Heart left ventricle (tissue), 16 donors: Measurements from ENCODE around the gene NUBP2. TPM values are rescaled to one million over a fixed set of nuclear protein-coding genes. Genes with fewer than 3 reads are reported as not detected.
A peak's percentile ranks its signal among the peaks of the same experiment; 100 is the strongest.

ENCODE experiments used
- ATAC-seq, 4 donors: fragments of 200-7000 bp; cut with Tn5 transposase; one replicate each; pipeline ENCODE4 v1.9.1; 2020 to 2022; ENCODE audit warnings: moderate library complexity in 4 of 4, mild to moderate bottlenecking in 3 of 4, moderate number of reproducible peaks in 1 of 4
- DNase-seq, 5 donors: peaks; one replicate each; pipeline ENCODE4 v3.0.0-alpha.2; 2020
- H3K27ac ChIP-seq, 12 donors: fragments of 200-600 bp; sonication (generic) in 4 of 12; one replicate each; pipeline versions ENCODE4 v1.5.0 to v1.8.0; 2016 to 2022; ENCODE audit warnings: mild to moderate bottlenecking in 2 of 12
- H3K27me3 ChIP-seq, 9 donors: fragments of 200-600 bp; sonication (generic) in 2 of 9; one replicate each; pipeline versions ENCODE4 v1.5.1 to v1.8.0; 2016 to 2022; ENCODE audit warnings: mild to moderate bottlenecking in 3 of 9
- H3K36me3 ChIP-seq, 9 donors: fragments of 200-600 bp; sonication (generic) in 2 of 9; one replicate each; pipeline versions ENCODE4 v1.5.0 to v1.8.0; 2018 to 2022; ENCODE audit warnings: mild to moderate bottlenecking in 2 of 9
- H3K4me1 ChIP-seq, 12 donors: fragments of 200-600 bp; sonication (generic) in 4 of 12; one replicate each; pipeline versions ENCODE4 v1.5.0 to v1.8.0; 2016 to 2022; ENCODE audit warnings: mild to moderate bottlenecking in 3 of 12
- H3K4me3 ChIP-seq, 12 donors: fragments of 200-600 bp; sonication (generic) in 4 of 12; one replicate each; pipeline versions ENCODE4 v1.5.0 to v1.8.0; 2017 to 2022; ENCODE audit warnings: mild to moderate bottlenecking in 9 of 12, moderate library complexity in 4 of 12
- H3K9me3 ChIP-seq, 12 donors: fragments of 200-600 bp; sonication (generic) in 4 of 12; one replicate each; pipeline versions ENCODE4 v1.5.0 to v1.8.0; 2016 to 2022; ENCODE audit warnings: mild to moderate bottlenecking in 1 of 12
- POLR2A ChIP-seq, 2 donors: fragments of 450-650 bp; IDR thresholded peaks; one replicate each; pipeline ENCODE4 v1.6.1; 2017; ENCODE audit warnings: antibody characterized with exemption in 2 of 2, mild to moderate bottlenecking in 2 of 2, moderate library complexity in 2 of 2
- WGBS, 4 donors: extraction: QIAGEN DNeasy Blood & Tissue Kit in 2 of 4; methylation state at CpG; one replicate each; pipeline versions ENCODE4 v1.1.5 to v1.1.7; 2013 to 2018; 5-methylcytosine and 5-hydroxymethylcytosine counted together
- intact Hi-C, 10 donors: fragments of 100-400 bp; cut with DNase I; formaldehyde crosslinking; loops; one replicate each; pipeline versions ENCODE4 v1.11.1 to v1.14.2; 2022
- polyA plus RNA-seq, 2 donors: library from polyadenylated mRNA; stranded (reverse); fragments of 200-250 nt; gene quantifications; one replicate each; pipeline ENCODE4 v1.2.3, GENCODE V29; 2013
- total RNA-seq, 9 donors: library from RNA; depleted of rRNA in 2 of 9; stranded (reverse); fragments of >200 nt in 2 of 9; fragmentation: NEBNext Ultra II Directional in 3 of 9; extraction: Animal tissue kit (Norgen Biotek cat#: 25700) in 3 of 9; gene quantifications; one replicate each; pipeline versions ENCODE4 v1.1.0 to v1.2.4, GENCODE V29; 2016 to 2023
- TF ChIP-seq, protein P1 (sequence below), 12 donors: fragments of 200-600 bp; sonication (generic) in 4 of 12; IDR thresholded peaks; one replicate each; pipeline versions ENCODE4 v1.5.0 to v1.8.0; 2018 to 2022; ENCODE audit warnings: antibody characterized with exemption in 12 of 12, mild to moderate bottlenecking in 5 of 12
- donor health status: ischemic (EF 13 %, LVEDD 7.1; RV severe dilation, severe dysfunction).
- donor health status: healthy with polysubstance abuse.
- donor health status: DM: no; HTN: yes; CAD: no.
- donor health status: DM: no; HTN: no; CAD: no.
- donor health status: ischemic (EF 25% LVEDD 6.9; RV normal size, moderate dysfunction).
- donor health status: ischemic (EF 25% LVEDD 5.7; RV mildly dilated, moderate dysfunction).
- donor health status: healthy.
- donor health status: DM: yes; HTN: yes; CAD: no.
- donor health status: ischemic (EF 35%, LVEDD 5.7; RV mildly dilated, moderate dysfunction).
- donor health status: nonischemic (EF 11% LVEDD 7.7; RV severe dilation, severe dysfunction).
- donor health status: DM: yes; HTN: yes; CAD: no.
- donor health status: PGD.
- donor health status: ischemic (EF 29% LVEDD 5.4; RV normal size, mild dysfunction).
- donor health status: nonischemic (EF 23%, LVEDD 6.1; RV moderate dilation, normal function).

Gene NUBP2
- total and polyA plus RNA-seq, 11 donors, result 26.7 to 81.9 (median 30.4) TPM

- ATAC-seq (peak in 3 of 4 donors; percentile 13 to 29 (median 27)), DNase-seq (peak in 2 of 5 donors; percentile 54 to 63)
- TF ChIP-seq POLR2A (IDR thresholded peaks at IDR 0.05), result no peak
- TF ChIP-seq, protein P1, sequence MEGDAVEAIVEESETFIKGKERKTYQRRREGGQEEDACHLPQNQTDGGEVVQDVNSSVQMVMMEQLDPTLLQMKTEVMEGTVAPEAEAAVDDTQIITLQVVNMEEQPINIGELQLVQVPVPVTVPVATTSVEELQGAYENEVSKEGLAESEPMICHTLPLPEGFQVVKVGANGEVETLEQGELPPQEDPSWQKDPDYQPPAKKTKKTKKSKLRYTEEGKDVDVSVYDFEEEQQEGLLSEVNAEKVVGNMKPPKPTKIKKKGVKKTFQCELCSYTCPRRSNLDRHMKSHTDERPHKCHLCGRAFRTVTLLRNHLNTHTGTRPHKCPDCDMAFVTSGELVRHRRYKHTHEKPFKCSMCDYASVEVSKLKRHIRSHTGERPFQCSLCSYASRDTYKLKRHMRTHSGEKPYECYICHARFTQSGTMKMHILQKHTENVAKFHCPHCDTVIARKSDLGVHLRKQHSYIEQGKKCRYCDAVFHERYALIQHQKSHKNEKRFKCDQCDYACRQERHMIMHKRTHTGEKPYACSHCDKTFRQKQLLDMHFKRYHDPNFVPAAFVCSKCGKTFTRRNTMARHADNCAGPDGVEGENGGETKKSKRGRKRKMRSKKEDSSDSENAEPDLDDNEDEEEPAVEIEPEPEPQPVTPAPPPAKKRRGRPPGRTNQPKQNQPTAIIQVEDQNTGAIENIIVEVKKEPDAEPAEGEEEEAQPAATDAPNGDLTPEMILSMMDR (IDR thresholded peaks at IDR 0.05), result peak in 2 of 12 donors; percentile 13 to 29
- intact Hi-C loops, result loop anchor here in 1 of 10 donors (1.0 kb wide), 1 partner anchor 44 kb away; the partner anchor contains the start of genes NUBP2 and SPSB3
- H3K4me1 ChIP-seq, result peaks cover 9 to 57% (median 46%) of the 10 kb centered on the region in 12 donors
- 1 to 6% (median 2%) methylated on average over 33 to 96 of the region's 96 CpGs for WGBS, 4 donors
- H3K9me3 ChIP-seq, result no peaks in the 10 kb centered on the region
- no peaks in the 10 kb centered on the region for H3K27me3 ChIP-seq
- peaks cover 0 to 37% (median 24%) of the 10 kb centered on the region in 9 donors for H3K36me3 ChIP-seq
- peak overlapping the region; percentile 34 to 99 (median 78) for H3K4me3 ChIP-seq
- H3K27ac ChIP-seq, result peak overlapping the region; percentile 32 to 97 (median 85)
Measured at GRCh38 chr16:1825864-1826690, 43.3 kb downstream of the NUBP2 start.

GRCh38 chr16:1826691-1827573, 44.2 kb downstream of the NUBP2 start, which contains the start of the genes FAHD1 and HAGH:
Gene FAHD1 (plus strand): TSS chr16:1827206. CDS start chr16:1827239, 33 bp downstream.
Gene HAGH (minus strand): TSS chr16:1826825. CDS start chr16:1826787, 38 bp downstream.
- H3K27me3 ChIP-seq, result no peaks in the 10 kb centered on the region
- H3K27ac ChIP-seq, result peak within 1 kb of the TSS; percentile 32 to 97 (median 86)
- peaks cover 9 to 57% (median 46%) of the 10 kb centered on the region in 12 donors for H3K4me1 ChIP-seq
- intact Hi-C loops, result loop anchor here in 1 of 10 donors (1.0 kb wide), 1 partner anchor 45 kb away; the partner anchor contains the start of genes NUBP2 and SPSB3
- ATAC-seq (peak; percentile 85 to 95 (median 94)), DNase-seq (peak; percentile 93 to 96 (median 95))
- WGBS, 4 donors, result 0 to 1% (median 0%) methylated on average over 29 to 104 of the region's 104 CpGs
- H3K4me3 ChIP-seq, result peak within 1 kb of the TSS; percentile 58 to 99 (median 82)
- peaks cover 0 to 29% (median 22%) of the 10 kb centered on the region in 9 donors for H3K36me3 ChIP-seq
- no peaks in the 10 kb centered on the region for H3K9me3 ChIP-seq
- TF ChIP-seq, protein P1 (IDR thresholded peaks at IDR 0.05), result no peak
- peak in 1 of 2 donors; percentile 35 for TF ChIP-seq POLR2A (IDR thresholded peaks at IDR 0.05)

DNA sequence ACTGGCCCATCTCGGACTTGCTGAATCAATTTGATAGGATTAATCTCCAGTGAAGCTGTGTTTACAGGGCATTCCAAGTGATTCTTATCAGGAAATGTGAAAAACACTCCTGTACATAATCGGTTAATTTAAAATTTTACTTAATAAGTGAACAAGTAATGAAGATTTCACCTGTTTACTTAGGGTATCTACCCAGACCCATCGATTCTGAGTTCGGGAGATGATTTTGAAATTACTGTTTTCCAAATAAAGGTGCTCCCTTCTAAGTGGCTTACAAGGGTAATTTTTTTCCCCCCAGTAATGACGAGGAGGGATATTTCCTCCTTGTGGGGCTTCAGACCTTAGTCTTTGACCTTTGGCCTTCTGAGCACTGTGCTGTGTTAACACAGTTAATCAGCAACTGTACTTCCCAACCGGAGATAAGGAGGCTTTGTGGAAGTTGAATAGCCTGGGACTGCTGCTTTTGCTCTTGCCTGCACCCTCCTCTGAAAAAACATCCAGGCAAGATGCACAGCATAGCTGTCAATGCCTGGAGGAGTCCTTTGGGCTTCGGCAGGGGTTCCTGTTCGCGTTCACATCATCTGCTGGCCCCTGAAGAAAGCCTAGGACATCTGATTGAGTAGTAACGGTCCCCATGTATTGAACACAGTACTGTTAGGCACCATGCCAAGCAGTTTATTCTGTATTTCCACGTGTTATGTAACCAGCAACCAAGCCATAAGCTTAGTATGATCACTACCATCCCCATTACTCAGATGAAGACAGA, 46.1 kb downstream of the NUBP2 start:
- DNase-seq, result no peak
- intact Hi-C loops, result no loop called here
- no peak for TF ChIP-seq POLR2A (IDR thresholded peaks at IDR 0.05)
- TF ChIP-seq, protein P1 (IDR thresholded peaks at IDR 0.05), result no peak
- H3K36me3 ChIP-seq, result peaks cover 0 to 22% (median 13%) of the 10 kb centered on the region in 9 donors
- H3K9me3 ChIP-seq, result no peaks in the 10 kb centered on the region
- no peak overlapping the region for H3K27ac ChIP-seq
- 46 to 57% (median 55%) methylated on average over 11 of the region's 11 CpGs for WGBS, 4 donors
- H3K4me3 ChIP-seq, result peak overlapping the region in 8 of 12 donors; percentile 6 to 99 (median 82)
- no peak for ATAC-seq
- H3K4me1 ChIP-seq, result peaks cover 9 to 53% (median 41%) of the 10 kb centered on the region in 12 donors
- no peaks in the 10 kb centered on the region for H3K27me3 ChIP-seq
